ENCODE data around the gene MDH1. TPM values are rescaled to one million over a fixed set of nuclear protein-coding genes. Genes with fewer than 3 reads are reported as not detected.

Gene MDH1
- total RNA-seq: 145 and 155 TPM in 2 replicates
- long read RNA-seq, transcript MDH1-201 (9 exons, 1,650 nt): major isoform, 844 of 885 reads
- long read RNA-seq, partial matches to known transcripts: 11 of 885 reads
- long read RNA-seq, other reads (novel, unspliced or antisense): 23 of 885 reads

DNA sequence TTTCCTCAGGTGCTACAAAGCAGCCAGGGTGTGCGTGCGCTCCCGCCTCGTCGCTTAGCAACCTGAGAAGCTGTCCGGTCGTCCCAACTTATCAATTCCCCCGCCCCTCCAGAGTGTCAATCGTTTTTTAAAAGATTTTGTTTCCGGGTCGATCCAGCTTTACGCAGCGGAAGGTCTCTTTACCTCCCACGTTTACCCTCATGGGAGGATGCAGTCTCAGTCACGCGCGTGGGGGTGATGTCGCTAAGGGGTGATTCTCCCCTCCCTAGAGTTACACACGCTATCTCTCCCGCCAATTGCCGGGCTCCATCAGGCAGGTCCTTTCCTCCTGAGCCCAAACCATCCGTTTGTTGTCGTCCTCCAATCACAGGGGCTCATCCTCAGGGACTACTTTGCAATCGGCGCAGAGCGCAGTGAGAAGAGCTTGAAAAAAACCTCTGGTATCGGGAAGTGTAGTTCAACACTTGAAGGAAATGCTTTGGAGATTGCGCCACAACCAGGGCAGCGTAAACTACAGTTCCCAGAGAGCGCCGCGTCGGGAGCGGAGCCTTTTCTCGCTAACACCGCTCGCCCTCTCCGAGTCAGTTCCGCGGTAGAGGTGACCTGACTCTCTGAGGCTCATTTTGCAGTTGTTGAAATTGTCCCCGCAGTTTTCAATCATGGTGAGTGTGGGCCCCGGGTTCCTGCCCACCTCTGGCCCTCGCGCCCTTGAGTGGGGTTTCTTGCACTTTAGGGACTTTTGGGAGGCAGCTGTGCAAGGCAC is at the start of gene MDH1, which contains the start of gene WDPCP:
Gene MDH1, plus strand, starts transcription at position 579 of the 763 bp plus-strand sequence. Its CDS starts 81 bp downstream, at position 660.
Gene WDPCP, minus strand, starts transcription at position 93 of the 763 bp plus-strand sequence. CDS start 206 bp downstream, outside the sequence.
- Mint-ChIP-seq H3K36me3 (ENCODE audit: low read depth) (no peaks in the 10 kb centered on the region), H3K27me3 (ENCODE audit: low read depth) (peaks cover 8% of the 10 kb centered on the region), H3K27ac (ENCODE audit: unreplicated experiment) (peak within 1 kb of the TSS; percentile 95), H3K4me1 (peaks cover 36% of the 10 kb centered on the region), H3K9me3 (no peaks in the 10 kb centered on the region), H3K4me3 (peak within 1 kb of the TSS; percentile 96)
- DNase-seq (ENCODE audit: low read depth, low spot score): peak; percentile 80
- TF ChIP-seq, protein P1, sequence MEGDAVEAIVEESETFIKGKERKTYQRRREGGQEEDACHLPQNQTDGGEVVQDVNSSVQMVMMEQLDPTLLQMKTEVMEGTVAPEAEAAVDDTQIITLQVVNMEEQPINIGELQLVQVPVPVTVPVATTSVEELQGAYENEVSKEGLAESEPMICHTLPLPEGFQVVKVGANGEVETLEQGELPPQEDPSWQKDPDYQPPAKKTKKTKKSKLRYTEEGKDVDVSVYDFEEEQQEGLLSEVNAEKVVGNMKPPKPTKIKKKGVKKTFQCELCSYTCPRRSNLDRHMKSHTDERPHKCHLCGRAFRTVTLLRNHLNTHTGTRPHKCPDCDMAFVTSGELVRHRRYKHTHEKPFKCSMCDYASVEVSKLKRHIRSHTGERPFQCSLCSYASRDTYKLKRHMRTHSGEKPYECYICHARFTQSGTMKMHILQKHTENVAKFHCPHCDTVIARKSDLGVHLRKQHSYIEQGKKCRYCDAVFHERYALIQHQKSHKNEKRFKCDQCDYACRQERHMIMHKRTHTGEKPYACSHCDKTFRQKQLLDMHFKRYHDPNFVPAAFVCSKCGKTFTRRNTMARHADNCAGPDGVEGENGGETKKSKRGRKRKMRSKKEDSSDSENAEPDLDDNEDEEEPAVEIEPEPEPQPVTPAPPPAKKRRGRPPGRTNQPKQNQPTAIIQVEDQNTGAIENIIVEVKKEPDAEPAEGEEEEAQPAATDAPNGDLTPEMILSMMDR (conservative IDR thresholded peaks at IDR 0.05): no peak

DNA sequence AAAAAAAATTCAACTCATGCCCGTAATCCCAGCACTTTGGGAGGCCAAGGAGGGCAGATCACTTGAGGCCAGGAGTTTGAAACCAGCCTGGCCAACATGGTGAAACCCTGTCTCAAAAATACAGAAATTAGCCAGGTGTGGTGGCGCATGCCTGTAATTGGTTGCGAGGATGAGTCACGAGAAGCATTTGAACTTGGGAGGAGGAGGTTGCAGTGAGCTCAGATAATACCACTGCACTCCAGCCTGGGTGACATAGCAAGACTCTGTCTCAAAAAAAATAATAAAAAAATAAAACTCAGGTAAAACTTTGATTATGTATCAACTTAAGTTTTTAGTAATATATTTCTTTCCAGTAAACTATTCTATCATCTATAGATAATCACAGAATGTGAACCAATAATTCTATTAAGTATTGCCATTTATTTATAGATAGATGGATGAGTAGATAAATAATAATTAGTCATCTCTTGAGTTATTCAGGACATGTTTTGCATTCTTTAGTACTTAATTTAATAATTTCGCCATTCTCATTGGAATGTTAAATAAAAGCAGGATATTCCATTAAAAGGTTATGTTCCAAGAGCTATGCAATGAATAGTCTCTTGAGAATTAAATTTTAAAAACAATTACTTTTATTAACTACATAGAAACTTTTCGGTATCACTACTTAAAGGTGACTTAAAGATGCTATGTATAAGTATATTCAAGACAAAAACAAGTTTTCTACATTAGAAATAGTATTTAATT is 49.2 kb upstream of the MDH1 start:
- Mint-ChIP-seq H3K4me1 (no peaks in the 10 kb centered on the region), H3K27me3 (ENCODE audit: low read depth) (no peaks in the 10 kb centered on the region), H3K4me3 (no peak overlapping the region), H3K27ac (ENCODE audit: unreplicated experiment) (no peak overlapping the region), H3K9me3 (peaks cover 4% of the 10 kb centered on the region), H3K36me3 (ENCODE audit: low read depth) (peaks cover 6% of the 10 kb centered on the region)
- DNase-seq (ENCODE audit: low read depth, low spot score): no peak
- TF ChIP-seq, protein P1 (conservative IDR thresholded peaks at IDR 0.05): no peak

DNA sequence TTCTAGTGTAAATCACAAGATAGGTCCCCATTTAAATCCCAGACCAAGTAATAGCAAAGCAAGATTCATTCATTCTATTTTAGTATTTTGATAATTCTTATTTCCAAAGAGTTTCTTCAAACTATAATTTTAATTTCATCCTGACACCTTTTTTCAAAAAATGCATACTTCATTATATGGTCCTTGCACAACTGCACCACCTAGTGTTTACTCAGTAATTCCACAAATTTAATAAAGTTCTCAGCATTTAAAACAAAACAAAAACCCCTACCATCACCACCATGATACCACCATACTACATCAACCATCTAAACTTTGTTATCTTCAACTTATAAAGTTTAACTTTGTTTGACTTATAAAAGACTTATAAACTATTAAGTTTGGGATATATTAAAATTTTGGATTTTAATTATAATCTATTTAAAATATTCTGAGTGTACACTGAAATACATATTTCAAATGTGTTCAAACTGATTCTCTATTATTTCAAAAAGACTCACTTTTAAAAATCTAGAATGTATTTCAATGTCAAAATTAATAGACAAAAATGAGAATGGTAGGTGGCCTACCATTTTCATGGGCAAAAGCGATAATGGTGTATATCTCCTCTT is 44.6 kb upstream of the MDH1 start:
- Mint-ChIP-seq H3K9me3 (peaks cover 5% of the 10 kb centered on the region), H3K4me3 (no peak overlapping the region), H3K4me1 (no peaks in the 10 kb centered on the region), H3K27ac (ENCODE audit: unreplicated experiment) (no peak overlapping the region), H3K27me3 (ENCODE audit: low read depth) (no peaks in the 10 kb centered on the region), H3K36me3 (ENCODE audit: low read depth) (no peaks in the 10 kb centered on the region)
- TF ChIP-seq, protein P1 (conservative IDR thresholded peaks at IDR 0.05): peak; percentile 67
- no peak for DNase-seq (ENCODE audit: low read depth, low spot score)

DNA sequence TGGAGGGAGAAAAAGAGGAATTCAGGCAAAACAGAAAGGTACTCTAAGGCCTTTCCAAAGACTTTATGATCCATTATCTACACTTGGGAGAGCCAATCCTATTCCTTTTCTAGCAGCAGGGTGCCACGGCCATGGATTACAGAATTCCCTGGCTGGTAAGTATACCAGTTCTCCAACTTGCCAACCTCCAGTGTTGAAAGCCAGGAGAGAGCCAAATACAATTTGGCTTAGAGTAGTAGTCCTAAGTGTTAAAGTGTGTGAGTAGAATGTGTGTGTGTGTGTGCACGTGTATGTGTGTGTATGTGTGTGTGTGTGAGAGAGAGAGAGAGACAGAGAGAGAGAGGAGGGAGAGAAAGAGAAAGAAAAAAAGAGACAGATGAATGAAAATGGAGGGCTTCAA is 43.7 kb upstream of the MDH1 start:
- no peak overlapping the region for H3K27ac Mint-ChIP-seq (ENCODE audit: unreplicated experiment)
- no peaks in the 10 kb centered on the region for H3K4me1 Mint-ChIP-seq
- no peaks in the 10 kb centered on the region for H3K36me3 Mint-ChIP-seq (ENCODE audit: low read depth)
- no peak overlapping the region for H3K4me3 Mint-ChIP-seq
- DNase-seq (ENCODE audit: low read depth, low spot score): no peak
- peaks cover 5% of the 10 kb centered on the region for H3K9me3 Mint-ChIP-seq
- H3K27me3 Mint-ChIP-seq (ENCODE audit: low read depth): no peaks in the 10 kb centered on the region
- TF ChIP-seq, protein P1 (conservative IDR thresholded peaks at IDR 0.05): no peak

DNA sequence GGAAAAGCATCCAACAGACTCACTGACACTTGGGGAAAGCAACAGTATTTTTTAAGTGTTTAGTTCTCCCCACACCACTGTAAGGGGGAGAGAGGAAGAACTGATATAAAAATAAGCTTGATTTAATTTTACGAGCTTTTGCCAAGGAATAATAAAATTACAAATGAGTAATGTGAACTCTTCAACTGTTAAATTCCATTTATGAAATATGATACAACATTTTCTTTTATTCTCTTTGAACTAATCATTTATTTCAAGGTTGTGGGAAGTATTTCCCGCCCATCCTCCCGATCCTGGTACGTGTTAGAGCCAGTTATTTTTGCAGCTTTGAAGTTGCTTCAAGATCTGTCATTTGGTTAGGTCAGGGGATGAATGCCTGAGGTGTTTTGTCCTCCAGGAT is 35.7 kb upstream of the MDH1 start:
- TF ChIP-seq, protein P1 (conservative IDR thresholded peaks at IDR 0.05): no peak
- no peaks in the 10 kb centered on the region for H3K4me1 Mint-ChIP-seq

More for the DNA sequence above, 35.7 kb upstream of the MDH1 start:
- Mint-ChIP-seq H3K36me3 (ENCODE audit: low read depth) (peaks cover 19% of the 10 kb centered on the region), H3K9me3 (peaks cover 21% of the 10 kb centered on the region), H3K27me3 (ENCODE audit: low read depth) (no peaks in the 10 kb centered on the region), H3K27ac (ENCODE audit: unreplicated experiment) (no peak overlapping the region), H3K4me3 (no peak overlapping the region)
- DNase-seq (ENCODE audit: low read depth, low spot score): no peak

All from neural crest cell (in vitro differentiated cells).